ENCODE measurements around the gene PRPF39.
"Not testable (repeated sequence)": the region's sequence is repeated elsewhere in the genome, so short reads cannot be mapped to it uniquely, and the experiment has no call there.

PRPF39 gene

DNA sequence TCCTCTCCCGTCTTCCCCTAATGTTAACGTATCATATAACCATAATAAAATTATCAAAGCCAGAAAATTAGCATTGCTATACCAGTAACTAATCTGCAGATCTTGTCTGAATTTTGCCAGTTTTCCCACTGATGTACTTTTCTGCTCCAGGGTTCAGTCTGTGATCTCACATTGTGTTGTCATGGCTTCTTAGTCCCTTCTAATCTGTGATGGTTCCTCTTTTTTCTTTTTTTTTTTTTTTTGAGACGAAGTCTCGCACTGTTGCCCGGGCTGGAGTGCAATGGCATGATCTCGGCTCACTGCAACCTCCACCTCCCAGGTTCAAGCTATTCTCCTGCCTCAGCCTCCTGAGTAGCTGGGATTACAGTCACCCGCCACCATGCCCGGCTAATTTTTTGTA is 58.2 kb downstream of the PRPF39 start:
- FAIRE-seq = not testable (repeated sequence)

DNA sequence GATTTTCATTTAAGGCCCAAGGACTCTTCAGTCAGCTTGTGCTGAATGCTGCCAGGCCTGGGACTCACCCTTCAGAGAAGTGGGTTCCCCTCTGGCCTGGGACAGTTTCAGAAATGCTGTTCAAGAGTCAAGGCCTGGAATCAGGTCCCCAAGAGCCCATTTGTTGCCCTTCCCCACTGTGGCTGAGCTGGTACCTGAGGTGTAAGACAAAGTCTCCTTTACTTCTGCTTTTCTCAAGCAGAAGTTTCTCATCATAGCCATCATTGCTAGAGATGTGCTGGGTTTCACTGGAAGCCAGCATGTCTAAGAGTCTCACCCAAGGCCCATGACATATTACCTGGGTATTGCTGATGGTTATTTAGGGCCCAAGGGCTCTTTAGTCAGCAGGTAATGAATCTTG is 60.7 kb downstream of the PRPF39 start:
- FAIRE-seq = no peak

DNA sequence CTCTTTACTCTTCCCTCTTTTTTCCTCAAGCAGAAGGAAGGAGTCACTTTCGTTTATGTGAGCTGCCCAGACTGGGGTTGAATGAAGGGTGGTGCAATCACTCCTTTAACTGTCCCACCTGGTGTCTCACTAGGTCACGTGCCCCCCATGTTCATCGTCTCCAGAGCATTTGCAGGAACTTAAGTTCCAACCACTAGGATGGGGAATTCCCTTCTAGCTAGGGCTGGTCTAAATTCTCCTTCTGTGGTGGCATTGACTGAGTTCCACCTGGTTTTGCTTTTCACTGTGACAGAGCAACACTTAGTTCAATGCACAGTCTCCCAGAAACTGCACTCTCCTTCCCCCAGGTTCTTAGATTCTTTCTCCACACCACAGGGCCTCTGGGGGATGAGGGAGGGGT is 61.3 kb downstream of the PRPF39 start:
- no peak for FAIRE-seq

DNA sequence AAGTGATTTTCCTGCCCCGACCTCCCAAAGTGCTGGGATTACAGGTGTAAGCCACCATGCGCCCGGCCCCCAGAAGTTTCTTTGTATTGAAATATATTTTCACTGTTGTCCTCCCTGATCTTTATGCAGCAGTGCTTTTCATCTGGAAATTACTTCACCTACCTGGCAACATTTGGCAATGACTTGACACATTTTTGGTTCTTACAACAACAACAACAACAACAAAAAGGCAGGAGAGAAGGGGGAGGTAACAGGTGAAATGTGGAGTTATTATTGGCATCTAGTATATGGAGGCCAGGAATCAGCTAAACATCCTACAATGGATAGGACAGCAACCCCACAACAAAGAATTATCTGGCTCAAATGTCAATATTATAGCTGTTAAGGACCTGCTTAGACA is 65.7 kb downstream of the PRPF39 start:
- FAIRE-seq = no peak

DNA sequence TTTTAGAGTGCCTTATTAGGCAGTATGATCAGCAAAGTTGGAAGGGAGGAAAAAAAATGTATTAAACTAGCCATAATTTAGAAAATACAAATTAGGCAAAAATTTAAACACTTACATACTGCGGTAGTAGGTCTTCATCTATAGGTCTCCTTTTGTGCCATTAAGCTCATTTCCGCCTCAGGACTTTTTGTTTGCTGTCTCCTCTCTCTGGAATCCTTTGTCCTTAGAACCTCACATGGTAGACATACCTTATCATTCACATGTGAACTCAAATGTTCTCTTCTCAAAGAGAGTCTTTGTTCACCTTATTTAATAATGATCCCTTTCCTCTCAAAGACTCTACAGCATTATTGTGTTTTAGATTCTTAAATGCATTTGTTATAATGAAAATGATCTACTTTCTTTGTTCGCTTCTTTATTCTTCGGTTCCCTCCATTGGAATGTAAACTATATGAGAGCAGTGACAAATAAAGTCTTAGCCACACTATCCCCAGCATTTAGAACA is 66.5 kb downstream of the PRPF39 start:
- no peak for FAIRE-seq

DNA sequence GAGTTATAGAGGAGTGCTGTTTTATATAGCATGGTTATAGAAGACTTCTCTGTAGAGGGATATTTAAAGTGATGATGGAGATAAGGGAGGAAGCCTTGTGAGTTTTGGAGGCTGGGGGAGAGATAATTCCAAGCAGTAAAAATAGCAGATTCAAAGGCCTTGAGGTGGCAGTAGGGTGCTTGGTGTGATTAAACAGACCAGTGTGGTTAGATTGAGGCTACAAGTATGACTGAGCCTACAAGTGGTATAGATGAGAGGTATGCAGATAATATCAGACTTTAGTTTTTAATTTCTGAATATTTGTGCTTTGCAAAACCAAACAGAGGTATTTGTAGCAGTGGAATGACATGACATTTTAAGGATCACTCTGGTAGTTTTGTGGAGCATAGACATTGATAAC is 72.2 kb downstream of the PRPF39 start:
- FAIRE-seq = no peak

Data from islet of Langerhans (tissue), 1 donor.